ENCODE data around the gene PRKRIP1. TPM values are rescaled to one million over a fixed set of nuclear protein-coding genes. Genes with fewer than 3 reads are reported as not detected.

PRKRIP1 gene
- total RNA-seq, 1 donor from 2014 or later = 11.1 TPM

GRCh38 chr7:102392330-102392729 lies 3.8 kb upstream of the PRKRIP1 start:
- Histone ChIP-seq H3K27me3 (ENCODE audit: low read depth) (no peaks in the 10 kb centered on the region), H3K36me3 (peaks cover 12% of the 10 kb centered on the region), H3K9me3 (replicated peaks) (no peaks in the 10 kb centered on the region), H3K4me3 (no peak overlapping the region), H3K4me1 (peaks cover 23% of the 10 kb centered on the region), H3K27ac (replicated peaks) (no peak overlapping the region)
- TF ChIP-seq CTCF (IDR thresholded peaks at IDR 0.05; ENCODE audit: borderline replicate concordance) = no peak
- intact Hi-C loops (cut with micrococcal nuclease) = loop anchor here (5.0 kb wide), 1 partner anchor 110 kb away; no protein-coding TSS in a partner anchor
- DNase-seq = no peak

GRCh38 chr7:102393467-102393866 lies 2.7 kb upstream of the PRKRIP1 start:
- Histone ChIP-seq H3K36me3 (peaks cover 12% of the 10 kb centered on the region), H3K4me3 (no peak overlapping the region), H3K27me3 (ENCODE audit: low read depth) (no peaks in the 10 kb centered on the region), H3K9me3 (replicated peaks) (no peaks in the 10 kb centered on the region), H3K4me1 (peaks cover 33% of the 10 kb centered on the region), H3K27ac (replicated peaks) (no peak overlapping the region)
- intact Hi-C loops (cut with micrococcal nuclease) = loop anchor here (5.0 kb wide), 1 partner anchor 111 kb away; no protein-coding TSS in a partner anchor
- no peak for TF ChIP-seq CTCF (IDR thresholded peaks at IDR 0.05; ENCODE audit: borderline replicate concordance)
- DNase-seq = no peak

DNA sequence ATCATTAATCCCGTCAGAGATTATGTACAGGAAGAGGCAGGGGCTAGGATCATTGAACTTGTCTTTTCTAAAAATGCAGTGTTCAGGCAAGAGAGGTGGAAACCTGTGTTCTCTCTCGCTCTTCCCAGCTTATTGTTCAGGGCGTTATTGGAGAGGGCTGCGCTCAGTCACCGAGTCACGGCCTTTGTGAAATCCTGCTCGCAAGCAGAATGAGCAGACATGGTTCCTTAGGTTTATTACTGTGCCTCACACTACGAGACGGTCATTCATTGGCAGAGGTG lies 631 bp upstream of the PRKRIP1 start:
- TF ChIP-seq CTCF (IDR thresholded peaks at IDR 0.05; ENCODE audit: borderline replicate concordance) = no peak
- H3K27me3 ChIP-seq (ENCODE audit: low read depth) = no peaks in the 10 kb centered on the region
- H3K9me3 ChIP-seq (replicated peaks) = no peaks in the 10 kb centered on the region
- H3K4me3 ChIP-seq = peak overlapping the region; percentile 91
- DNase-seq = no peak
- H3K36me3 ChIP-seq = peaks cover 31% of the 10 kb centered on the region
- peak overlapping the region; percentile 89 for H3K27ac ChIP-seq (replicated peaks)
- H3K4me1 ChIP-seq = peaks cover 30% of the 10 kb centered on the region
- intact Hi-C loops (cut with micrococcal nuclease) = no loop called here

- Histone ChIP-seq H3K27ac (replicated peaks) (peak overlapping the region; percentile 89), H3K36me3 (peaks cover 42% of the 10 kb centered on the region), H3K27me3 (ENCODE audit: low read depth) (no peaks in the 10 kb centered on the region), H3K4me1 (peaks cover 30% of the 10 kb centered on the region), H3K9me3 (replicated peaks) (no peaks in the 10 kb centered on the region), H3K4me3 (peak overlapping the region; percentile 91)
- DNase-seq = no peak
- TF ChIP-seq CTCF (IDR thresholded peaks at IDR 0.05; ENCODE audit: borderline replicate concordance) = no peak
- intact Hi-C loops (cut with micrococcal nuclease) = no loop called here
Observed at GRCh38 chr7:102396710-102397019, 502 bp downstream of the PRKRIP1 start.

GRCh38 chr7:102398543-102398942 lies 2.4 kb downstream of the PRKRIP1 start:
- peaks cover 60% of the 10 kb centered on the region for H3K36me3 ChIP-seq
- H3K27me3 ChIP-seq (ENCODE audit: low read depth) = no peaks in the 10 kb centered on the region
- no peak for DNase-seq
- intact Hi-C loops (cut with micrococcal nuclease) = no loop called here
- no peaks in the 10 kb centered on the region for H3K9me3 ChIP-seq (replicated peaks)
- TF ChIP-seq CTCF (IDR thresholded peaks at IDR 0.05; ENCODE audit: borderline replicate concordance) = no peak
- H3K27ac ChIP-seq (replicated peaks) = no peak overlapping the region
- no peak overlapping the region for H3K4me3 ChIP-seq
- H3K4me1 ChIP-seq = peaks cover 30% of the 10 kb centered on the region

- no peaks in the 10 kb centered on the region for H3K9me3 ChIP-seq (replicated peaks)
- DNase-seq = no peak
- no peak overlapping the region for H3K4me3 ChIP-seq
- H3K36me3 ChIP-seq = peaks cover 65% of the 10 kb centered on the region
- no peaks in the 10 kb centered on the region for H3K27me3 ChIP-seq (ENCODE audit: low read depth)
- H3K4me1 ChIP-seq = peaks cover 30% of the 10 kb centered on the region
- intact Hi-C loops (cut with micrococcal nuclease) = no loop called here
- H3K27ac ChIP-seq (replicated peaks) = no peak overlapping the region
- no peak for TF ChIP-seq CTCF (IDR thresholded peaks at IDR 0.05; ENCODE audit: borderline replicate concordance)
Observed at GRCh38 chr7:102400360-102400759, 4.2 kb downstream of the PRKRIP1 start.
